Measurements from ENCODE around the gene MORN3. TPM values are rescaled to one million over a fixed set of nuclear protein-coding genes. Genes with fewer than 3 reads are reported as not detected.

Gene MORN3
- total and polyA plus RNA-seq, 2 of the 4 experiments (the other 2 are of a cell fraction) = 0.18 to 0.22 TPM

GRCh38 chr12:121614872-121615467 is 54.5 kb downstream of the MORN3 start:
- no peaks in the 10 kb centered on the region for H3K79me1 ChIP-seq (ENCODE audit: low read depth in 1 of 2, low read length in 2 of 2)
- H4K20me1 ChIP-seq (ENCODE audit: insufficient read depth, low read length) = no peaks in the 10 kb centered on the region
- no peaks in the 10 kb centered on the region for H3K9me1 ChIP-seq (ENCODE audit: insufficient read depth, low read length)
- H3K18ac ChIP-seq (ENCODE audit: low read depth, low read length) = no peak overlapping the region
- no peak overlapping the region for H4K8ac ChIP-seq (ENCODE audit: low read depth in 2 of 2, low read length in 2 of 2)
- no peak overlapping the region for H2BK5ac ChIP-seq (ENCODE audit: low read depth, low read length, poor library complexity, severe bottlenecking)
- H2AFZ ChIP-seq (replicated peaks; ENCODE audit: low read length, poor library complexity) = no peak overlapping the region
- TF ChIP-seq MAFK (IDR thresholded peaks at IDR 0.05; ENCODE audit: low read depth, low read length) (no peak), CEBPB (IDR thresholded peaks at IDR 0.05; ENCODE audit: low read depth, low read length) (no peak), RAD21 (IDR thresholded peaks at IDR 0.05; ENCODE audit: low read length) (no peak), MAZ (IDR thresholded peaks at IDR 0.05; ENCODE audit: borderline replicate concordance, low read depth, low read length) (no peak)
- TF ChIP-seq, protein P1, sequence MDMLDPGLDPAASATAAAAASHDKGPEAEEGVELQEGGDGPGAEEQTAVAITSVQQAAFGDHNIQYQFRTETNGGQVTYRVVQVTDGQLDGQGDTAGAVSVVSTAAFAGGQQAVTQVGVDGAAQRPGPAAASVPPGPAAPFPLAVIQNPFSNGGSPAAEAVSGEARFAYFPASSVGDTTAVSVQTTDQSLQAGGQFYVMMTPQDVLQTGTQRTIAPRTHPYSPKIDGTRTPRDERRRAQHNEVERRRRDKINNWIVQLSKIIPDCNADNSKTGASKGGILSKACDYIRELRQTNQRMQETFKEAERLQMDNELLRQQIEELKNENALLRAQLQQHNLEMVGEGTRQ (IDR thresholded peaks at IDR 0.05; ENCODE audit: low read depth, low read length) = no peak
- no peak overlapping the region for H3K4ac ChIP-seq (ENCODE audit: low read depth, low read length)
- no peak overlapping the region for H2BK20ac ChIP-seq (ENCODE audit: low read depth, low read length)
- H3K9ac ChIP-seq (ENCODE audit: low read depth, low read length) = no peak overlapping the region
- ATAC-seq (ENCODE audit: low read depth) (no peak), DNase-seq (no peak)
- no peak overlapping the region for H3K14ac ChIP-seq (replicated peaks; ENCODE audit: low read depth, low read length)
- ChIA-PET CTCF (interaction anchor here (1.1 kb wide), 1 partner anchor 8 kb away, joined by 3 read pairs; no protein-coding TSS in a partner anchor), POLR2A (ENCODE audit: unreplicated experiment) (interaction anchor here (0.6 kb wide), 1 partner anchor 881 kb away, joined by 6 read pairs; no protein-coding TSS in a partner anchor)
- dilution Hi-C loops (cut with HindIII; ENCODE audit: low sequenced_read_pairs, unreplicated experiment) = no loop called here
- in situ Hi-C loops (cut with MboI; ENCODE audit: low sequenced_read_pairs) = no loop called here
- WGBS, 2 experiments (ENCODE audit: extremely low coverage in 2 of 2, insufficient read length in 1 of 2) = 90% methylated on average over 2 of the region's 9 CpGs; no CpG with 5 or more reads in 1 of the 2 experiments
- no peak overlapping the region for H4K5ac ChIP-seq (ENCODE audit: low read depth, low read length)
- H3K27me3 ChIP-seq (ENCODE audit: control insufficient read depth, insufficient read depth, low read length) = no peaks in the 10 kb centered on the region
- BruUV-seq (replicated peaks) = no TSS peak
- H2AK9ac ChIP-seq (replicated peaks; ENCODE audit: low read depth, low read length, poor library complexity) = no peak overlapping the region
- H2AK5ac ChIP-seq (ENCODE audit: low read depth, low read length) = no peak overlapping the region
- H2BK120ac ChIP-seq (ENCODE audit: low read depth, low read length) = no peak overlapping the region
- H3K4me3 ChIP-seq (ENCODE audit: insufficient read depth, low read depth, low read length) = no peak overlapping the region
- no peak overlapping the region for H2BK15ac ChIP-seq (ENCODE audit: low read depth, low read length)
- no peaks in the 10 kb centered on the region for H3K36me3 ChIP-seq (ENCODE audit: control insufficient read depth, insufficient read depth, low read length)
- H3K23ac ChIP-seq (ENCODE audit: low read depth, low read length) = no peak overlapping the region
- H3K4me2 ChIP-seq (ENCODE audit: low read depth, low read length) = no peak overlapping the region
- no peak overlapping the region for H3K56ac ChIP-seq (ENCODE audit: extremely low read depth, insufficient read depth, low read length)
- H3K4me1 ChIP-seq (ENCODE audit: control insufficient read depth, insufficient read depth, low read length) = peaks cover 4% of the 10 kb centered on the region; the same call in 1 of the 2 replicates
- no peak overlapping the region for H3K27ac ChIP-seq (ENCODE audit: insufficient read depth, low read length)
- intact Hi-C loops (cut with micrococcal nuclease) = loop anchor here (5.0 kb wide), 1 partner anchor 58 kb away; no protein-coding TSS in a partner anchor
- H4K91ac ChIP-seq (ENCODE audit: insufficient read depth, low read depth, low read length) = no peak overlapping the region
- no peaks in the 10 kb centered on the region for H3K9me3 ChIP-seq (ENCODE audit: control insufficient read depth, insufficient read depth, low read length)

Data from IMR-90 (cell line).